Renal cortical epithelial cell (primary cell): Measurements from ENCODE around the gene EFCAB13. TPM values are rescaled to one million over a fixed set of nuclear protein-coding genes. Genes with fewer than 3 reads are reported as not detected.

Experiments used
- DNase-seq: peaks from one replicate; pipeline ENCODE4 v3.0.0-alpha.2; 2011; ENCODE audit warnings: low read depth
- total RNA-seq: library from RNA; depleted of rRNA; stranded (reverse); fragments of >200 nt; gene quantifications from 2 replicates; pipeline ENCODE4 v1.2.3, GENCODE V29; 2014

Gene EFCAB13
- total RNA-seq, 1 donor from 2014 or later, result 88.4 TPM

- no peak for DNase-seq
Observed at GRCh38 chr17:47291242-47291873, 32.4 kb upstream of the EFCAB13 start.

- DNase-seq, result no peak
Observed at GRCh38 chr17:47292206-47292605, 31.5 kb upstream of the EFCAB13 start.

GRCh38 chr17:47295037-47295873, 28.5 kb upstream of the EFCAB13 start:
- DNase-seq, result no peak

- DNase-seq, result no peak
Observed at GRCh38 chr17:47295874-47296255, 27.9 kb upstream of the EFCAB13 start.

GRCh38 chr17:47297661-47298400, 25.9 kb upstream of the EFCAB13 start:
- DNase-seq, result no peak

GRCh38 chr17:47298712-47299111, 25.0 kb upstream of the EFCAB13 start:
- DNase-seq, result no peak

- no peak for DNase-seq
Observed at GRCh38 chr17:47299239-47299910, 24.4 kb upstream of the EFCAB13 start.

- no peak for DNase-seq
Observed at GRCh38 chr17:47300718-47301117, 23.0 kb upstream of the EFCAB13 start.

GRCh38 chr17:47301161-47301560, 22.6 kb upstream of the EFCAB13 start:
- no peak for DNase-seq

GRCh38 chr17:47301831-47302230, 21.9 kb upstream of the EFCAB13 start:
- no peak for DNase-seq

- DNase-seq, result no peak
Observed at GRCh38 chr17:47304186-47304585, 19.6 kb upstream of the EFCAB13 start.

- DNase-seq, result peak; percentile 99
Observed at GRCh38 chr17:47305302-47305923, 18.3 kb upstream of the EFCAB13 start.

- DNase-seq, result no peak
Observed at GRCh38 chr17:47310186-47310733, 13.5 kb upstream of the EFCAB13 start.

GRCh38 chr17:47311420-47311819, 12.3 kb upstream of the EFCAB13 start:
- DNase-seq, result no peak

GRCh38 chr17:47315451-47316266, 8.1 kb upstream of the EFCAB13 start:
- peak; percentile 65 for DNase-seq

- no peak for DNase-seq
Observed at GRCh38 chr17:47316311-47316710, 7.4 kb upstream of the EFCAB13 start.

GRCh38 chr17:47317119-47317518, 6.6 kb upstream of the EFCAB13 start:
- no peak for DNase-seq

- no peak for DNase-seq
Observed at GRCh38 chr17:47318197-47318918, 5.4 kb upstream of the EFCAB13 start.

- no peak for DNase-seq
Observed at GRCh38 chr17:47320879-47321502, 2.8 kb upstream of the EFCAB13 start.
